GM13977 (cell line): ENCODE measurements around the gene CCDC144A.
"Not testable (repeated sequence)": the region's sequence is repeated elsewhere in the genome, so short reads cannot be mapped to it uniquely, and the experiment has no call there.

ENCODE experiments used
- DNase-seq: peaks from one replicate; pipeline ENCODE4 v3.0.0; 2012; ENCODE audit warnings: low spot score
- in situ Hi-C: fragments of 300-500 bp; cut with MboI; formaldehyde crosslinking; loops from one replicate; pipeline ENCODE4 v1.12.0; 2022; ENCODE audit warnings: low sequenced_read_pairs, low pct_unique_long_range_greater_than_20kb, mixed read lengths, inconsistent platforms; ENCODE audit not compliant: unreplicated experiment
- TF ChIP-seq, protein P1 (sequence below): IDR thresholded peaks from 2 replicates; pipeline ENCODE4 v1.5.1; 2012; ENCODE audit warnings: mild to moderate bottlenecking, control low read depth; ENCODE audit not compliant: insufficient read depth; ENCODE audit errors: extremely low read depth, missing control alignments

Gene CCDC144A

DNA sequence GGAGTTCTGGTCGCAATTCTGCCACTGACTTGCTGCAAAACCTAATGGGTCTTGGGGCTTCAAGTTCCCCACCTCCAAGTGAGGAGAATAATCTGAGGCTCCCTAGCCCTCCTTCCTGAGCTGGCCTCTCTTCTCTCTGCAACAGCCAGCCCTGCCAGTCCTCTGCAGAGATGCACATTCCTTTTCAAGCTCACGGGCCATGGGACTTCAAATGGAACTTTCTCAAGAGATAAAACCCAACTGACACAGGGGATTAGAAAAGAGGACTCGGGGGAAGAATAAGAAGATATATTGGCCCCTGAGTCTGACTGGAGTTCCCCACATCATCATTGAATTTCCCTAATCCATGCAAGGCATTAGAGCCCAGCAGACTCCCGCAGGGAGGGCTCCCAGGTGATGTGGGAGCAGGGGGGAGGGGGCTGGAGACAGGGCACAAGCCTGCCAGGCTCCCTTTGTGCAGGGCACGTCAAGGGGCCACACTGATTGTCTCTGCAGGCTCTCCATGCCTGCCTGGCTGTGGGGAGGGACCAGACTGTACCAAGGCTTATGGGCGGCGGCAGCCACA lies 131.0 kb downstream of the CCDC144A start:
- TF ChIP-seq, protein P1, sequence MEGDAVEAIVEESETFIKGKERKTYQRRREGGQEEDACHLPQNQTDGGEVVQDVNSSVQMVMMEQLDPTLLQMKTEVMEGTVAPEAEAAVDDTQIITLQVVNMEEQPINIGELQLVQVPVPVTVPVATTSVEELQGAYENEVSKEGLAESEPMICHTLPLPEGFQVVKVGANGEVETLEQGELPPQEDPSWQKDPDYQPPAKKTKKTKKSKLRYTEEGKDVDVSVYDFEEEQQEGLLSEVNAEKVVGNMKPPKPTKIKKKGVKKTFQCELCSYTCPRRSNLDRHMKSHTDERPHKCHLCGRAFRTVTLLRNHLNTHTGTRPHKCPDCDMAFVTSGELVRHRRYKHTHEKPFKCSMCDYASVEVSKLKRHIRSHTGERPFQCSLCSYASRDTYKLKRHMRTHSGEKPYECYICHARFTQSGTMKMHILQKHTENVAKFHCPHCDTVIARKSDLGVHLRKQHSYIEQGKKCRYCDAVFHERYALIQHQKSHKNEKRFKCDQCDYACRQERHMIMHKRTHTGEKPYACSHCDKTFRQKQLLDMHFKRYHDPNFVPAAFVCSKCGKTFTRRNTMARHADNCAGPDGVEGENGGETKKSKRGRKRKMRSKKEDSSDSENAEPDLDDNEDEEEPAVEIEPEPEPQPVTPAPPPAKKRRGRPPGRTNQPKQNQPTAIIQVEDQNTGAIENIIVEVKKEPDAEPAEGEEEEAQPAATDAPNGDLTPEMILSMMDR: no peak
- DNase-seq: no peak
- in situ Hi-C loops: no loop called here

GRCh38 chr17:16822133-16822532 lies 132.1 kb downstream of the CCDC144A start:
- in situ Hi-C loops, DNase-seq: not testable (repeated sequence)

DNA sequence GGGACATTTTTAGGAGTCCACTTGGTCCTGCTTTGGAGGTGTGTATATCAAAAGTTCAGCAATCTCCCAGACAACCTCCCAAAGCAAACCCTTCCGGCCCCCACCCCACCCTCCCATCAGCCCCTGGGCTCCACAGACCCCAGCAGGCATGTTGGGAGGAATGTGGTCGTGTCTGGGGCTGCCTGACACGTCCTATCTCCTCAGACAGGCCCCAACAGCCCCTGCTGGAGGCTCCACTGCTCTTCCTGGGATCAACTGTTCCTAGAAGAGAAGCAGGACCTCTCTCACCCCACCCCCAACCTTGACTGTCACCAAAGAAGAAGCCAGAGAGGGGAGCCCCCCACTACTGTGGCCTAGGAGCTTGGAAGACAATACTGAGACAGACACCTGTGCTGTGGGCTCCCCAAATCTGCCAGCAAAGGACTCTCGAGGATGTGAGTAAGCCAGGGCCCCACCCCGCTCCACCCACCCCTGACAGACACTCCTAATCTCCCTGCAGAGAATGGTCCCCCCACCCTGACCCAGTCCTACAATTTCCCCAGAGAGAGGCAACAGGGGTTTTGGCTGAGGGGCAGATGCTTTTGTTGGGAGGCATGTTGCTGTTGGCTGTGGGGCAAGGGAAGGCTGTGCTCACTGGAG lies 133.8 kb downstream of the CCDC144A start:
- in situ Hi-C loops, DNase-seq: not testable (repeated sequence)
